Superior temporal gyrus (tissue), 1 donor: Measurements from ENCODE around the gene NR5A1.

Experiments used
- DNase-seq: peaks from one replicate; pipeline ENCODE4 v3.0.0-alpha.2; 2016; ENCODE audit errors: extremely low spot score

NR5A1 gene

GRCh38 chr9:124457887-124458431 is 49.2 kb downstream of the NR5A1 start:
- DNase-seq, result no peak

GRCh38 chr9:124457079-124457886 is 49.9 kb downstream of the NR5A1 start:
- DNase-seq, result no peak

GRCh38 chr9:124456341-124457078 is 50.7 kb downstream of the NR5A1 start:
- DNase-seq, result no peak

GRCh38 chr9:124455820-124456219 is 51.4 kb downstream of the NR5A1 start:
- no peak for DNase-seq

- no peak for DNase-seq
These were observed 52.3 kb downstream of the NR5A1 start for GRCh38 chr9:124454791-124455443.

GRCh38 chr9:124454296-124454695 is 52.9 kb downstream of the NR5A1 start:
- DNase-seq, result no peak

GRCh38 chr9:124453586-124454191 is 53.5 kb downstream of the NR5A1 start:
- DNase-seq, result no peak

- no peak for DNase-seq
These were observed 54.2 kb downstream of the NR5A1 start for GRCh38 chr9:124452841-124453585.

GRCh38 chr9:124452326-124452725 is 54.9 kb downstream of the NR5A1 start:
- DNase-seq, result no peak

GRCh38 chr9:124450931-124451661 is 56.1 kb downstream of the NR5A1 start:
- no peak for DNase-seq

GRCh38 chr9:124450241-124450924 is 56.8 kb downstream of the NR5A1 start, which contains the start of gene ADGRD2:
Gene ADGRD2 (plus strand): TSS chr9:124450451. CDS start chr9:124451667, 1,216 bp downstream.
- DNase-seq, result no peak

GRCh38 chr9:124449381-124450151 is 57.6 kb downstream of the NR5A1 start:
- no peak for DNase-seq

GRCh38 chr9:124448019-124448418 is 59.2 kb downstream of the NR5A1 start:
- DNase-seq, result no peak

GRCh38 chr9:124447297-124447661 is 59.9 kb downstream of the NR5A1 start:
- DNase-seq, result no peak

- DNase-seq, result no peak
These were observed 63.0 kb downstream of the NR5A1 start for GRCh38 chr9:124444166-124444565.

GRCh38 chr9:124443625-124444024 is 63.6 kb downstream of the NR5A1 start:
- DNase-seq, result no peak

- DNase-seq, result no peak
These were observed 64.4 kb downstream of the NR5A1 start for GRCh38 chr9:124442826-124443225.

GRCh38 chr9:124442379-124442778 is 64.8 kb downstream of the NR5A1 start:
- no peak for DNase-seq

GRCh38 chr9:124441291-124441690 is 65.9 kb downstream of the NR5A1 start:
- DNase-seq, result no peak
